Mesenchymal stem cell (in vitro differentiated cells and primary cell): ENCODE data around the gene TRPM3.

Source experiments
- DNase-seq: peaks from one replicate; pipeline ENCODE4 v3.0.0-alpha.2; 2013
- H2AFZ ChIP-seq: one replicate; pipeline ENCODE4 v1.6.1; 2013; ENCODE audit warnings: low read depth, mild to moderate bottlenecking, control low read depth, inconsistent platforms, low read length, moderate library complexity
- H2AK5ac ChIP-seq: 2 replicates; pipeline ENCODE4 v1.6.1; 2013; ENCODE audit warnings: low read length, moderate library complexity, mild to moderate bottlenecking, inconsistent platforms; ENCODE audit not compliant: severe bottlenecking
- H2BK120ac ChIP-seq: one replicate; pipeline ENCODE4 v1.6.1; 2013; ENCODE audit warnings: low read depth, mild to moderate bottlenecking, inconsistent platforms, low read length, moderate library complexity
- H2BK12ac ChIP-seq, 2 experiments: one replicate each; pipeline ENCODE4 v1.6.1; 2013; ENCODE audit warnings: inconsistent platforms in 2 of 2, low read length in 2 of 2, mild to moderate bottlenecking in 2 of 2, moderate library complexity in 2 of 2, control low read depth in 1 of 2
- H2BK15ac ChIP-seq: one replicate; pipeline ENCODE4 v1.6.1; 2013; ENCODE audit warnings: mild to moderate bottlenecking, low read depth, inconsistent platforms; ENCODE audit not compliant: poor library complexity, severe bottlenecking
- H2BK5ac ChIP-seq: 2 replicates; pipeline ENCODE4 v1.6.1; 2013; ENCODE audit warnings: low read depth, mild to moderate bottlenecking, low read length, control low read depth, inconsistent platforms; ENCODE audit not compliant: poor library complexity, severe bottlenecking
- H3K14ac ChIP-seq, 2 experiments: one replicate each; pipeline ENCODE4 v1.6.1; 2013; ENCODE audit warnings: inconsistent platforms in 2 of 2, low read length in 2 of 2, control low read depth in 1 of 2, mild to moderate bottlenecking in 1 of 2, moderate library complexity in 1 of 2
- H3K18ac ChIP-seq, 2 experiments: one replicate each; pipeline ENCODE4 v1.6.1; 2013; ENCODE audit warnings: inconsistent platforms in 2 of 2, low read length in 2 of 2, control low read depth in 1 of 2, low read depth in 1 of 2, mild to moderate bottlenecking in 1 of 2
- H3K23ac ChIP-seq, 2 experiments: one replicate each; pipeline ENCODE4 v1.6.1; 2013; ENCODE audit warnings: inconsistent platforms in 2 of 2, low read length in 2 of 2, mild to moderate bottlenecking in 2 of 2, moderate library complexity in 2 of 2, control low read depth in 1 of 2
- H3K27ac ChIP-seq: 2 replicates; pipeline ENCODE4 v1.5.1; 2013; ENCODE audit warnings: mild to moderate bottlenecking, moderate library complexity, low read length, control low read depth, inconsistent platforms; ENCODE audit not compliant: poor library complexity, severe bottlenecking
- H3K27me3 ChIP-seq, 2 experiments: 2 replicates each; pipeline versions ENCODE4 v1.6.1 to v1.7.0; 2013; ENCODE audit warnings: low read length in 2 of 2, mild to moderate bottlenecking in 2 of 2, moderate library complexity in 2 of 2, control low read depth in 1 of 2, inconsistent platforms in 1 of 2; ENCODE audit not compliant: control insufficient read depth in 1 of 2, insufficient read depth in 1 of 2
- H3K36me3 ChIP-seq, 2 experiments: 2 replicates each; pipeline versions ENCODE4 v1.6.1 to v1.7.0; 2013; ENCODE audit warnings: low read length in 2 of 2, control low read depth in 1 of 2, inconsistent platforms in 1 of 2, low read depth in 1 of 2, mild to moderate bottlenecking in 1 of 2; ENCODE audit not compliant: insufficient read depth in 2 of 2, control insufficient read depth in 1 of 2
- H3K4ac ChIP-seq, 2 experiments: one replicate each; pipeline ENCODE4 v1.6.1; 2013; ENCODE audit warnings: inconsistent platforms in 2 of 2, low read length in 2 of 2, mild to moderate bottlenecking in 2 of 2, moderate library complexity in 2 of 2, control low read depth in 1 of 2, low read depth in 1 of 2
- H3K4me1 ChIP-seq: 2 replicates; pipeline ENCODE4 v1.6.1; 2013; ENCODE audit warnings: low read depth, low read length, control low read depth; ENCODE audit not compliant: control insufficient read depth, insufficient read depth
- H3K4me2 ChIP-seq: 2 replicates; pipeline ENCODE4 v1.6.1; 2013; ENCODE audit warnings: low read length, mild to moderate bottlenecking, inconsistent platforms; ENCODE audit not compliant: poor library complexity, severe bottlenecking
- H3K4me3 ChIP-seq, 2 experiments: 2 replicates each; pipeline versions ENCODE4 v1.5.1 to v1.7.0; 2013; ENCODE audit warnings: low read length in 2 of 2, mild to moderate bottlenecking in 2 of 2, control low read depth in 1 of 2, low read depth in 1 of 2; ENCODE audit not compliant: insufficient read depth in 1 of 2
- H3K79me1 ChIP-seq: replicated peaks from 2 replicates; pipeline ENCODE4 v1.6.1; 2013; ENCODE audit warnings: mild to moderate bottlenecking, control low read depth, low read length, inconsistent platforms; ENCODE audit not compliant: poor library complexity, severe bottlenecking
- H3K9ac ChIP-seq: 2 replicates; pipeline ENCODE4 v1.7.0; 2013; ENCODE audit warnings: mild to moderate bottlenecking, low read length, moderate library complexity
- H3K9me3 ChIP-seq: 2 replicates; pipeline ENCODE4 v1.7.0; 2013; ENCODE audit warnings: mild to moderate bottlenecking, low read length; ENCODE audit not compliant: control insufficient read depth
- H4K8ac ChIP-seq: one replicate; pipeline ENCODE4 v1.6.1; 2013; ENCODE audit warnings: inconsistent platforms, mild to moderate bottlenecking, low read length, moderate library complexity
- H4K91ac ChIP-seq: one replicate; pipeline ENCODE4 v1.6.1; 2013; ENCODE audit warnings: mild to moderate bottlenecking, low read length, inconsistent platforms
- WGBS: methylation state at CpG from one replicate; pipeline ENCODE4 v1.1.7; 2013; ENCODE audit warnings: mixed read lengths; 5-methylcytosine and 5-hydroxymethylcytosine counted together

Gene TRPM3

DNA sequence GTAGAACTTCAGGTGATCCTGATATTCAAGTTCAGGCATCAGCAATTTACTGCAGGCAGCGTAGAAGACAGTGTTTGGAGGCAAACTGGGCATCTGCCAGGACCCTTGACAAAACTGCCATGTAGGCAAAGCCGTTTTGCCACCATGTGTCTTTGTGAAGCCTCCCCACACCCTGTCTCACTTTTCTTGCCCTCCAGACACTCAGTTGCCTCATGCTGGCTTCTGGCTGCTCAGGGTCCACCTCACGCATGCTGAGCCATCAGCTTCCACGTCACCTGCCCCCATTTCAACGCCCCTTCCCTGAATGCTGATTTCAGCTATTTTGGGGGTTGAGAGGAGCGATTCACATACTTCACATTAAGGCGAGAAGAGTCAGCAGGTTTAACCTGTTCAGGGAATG lies 541.7 kb downstream of the TRPM3 start:
- Histone ChIP-seq H3K4ac (no peak overlapping the region), H2AFZ (no peak overlapping the region), H2AK5ac (no peak overlapping the region), H2BK15ac (no peak overlapping the region), H3K79me1 (no peaks in the 10 kb centered on the region), H2BK120ac (peak overlapping the region; percentile 15), H3K27ac (no peak overlapping the region), H2BK5ac (no peak overlapping the region), H3K4me3 (no peak overlapping the region), H4K91ac (peak overlapping the region; percentile 57), H4K8ac (no peak overlapping the region), H3K9me3 (no peaks in the 10 kb centered on the region), H3K27me3 (peaks cover 0 to 22% of the 10 kb centered on the region in 2 experiments), H3K18ac (no peak overlapping the region), H3K9ac (no peak overlapping the region), H3K23ac (no peak overlapping the region), H2BK12ac (no peak overlapping the region), H3K4me1 (no peaks in the 10 kb centered on the region), H3K14ac (no peak overlapping the region), H3K36me3 (no peaks in the 10 kb centered on the region), H3K4me2 (no peak overlapping the region)
- 72% methylated on average over 7 of the region's 7 CpGs for WGBS
- no peak for DNase-seq

DNA sequence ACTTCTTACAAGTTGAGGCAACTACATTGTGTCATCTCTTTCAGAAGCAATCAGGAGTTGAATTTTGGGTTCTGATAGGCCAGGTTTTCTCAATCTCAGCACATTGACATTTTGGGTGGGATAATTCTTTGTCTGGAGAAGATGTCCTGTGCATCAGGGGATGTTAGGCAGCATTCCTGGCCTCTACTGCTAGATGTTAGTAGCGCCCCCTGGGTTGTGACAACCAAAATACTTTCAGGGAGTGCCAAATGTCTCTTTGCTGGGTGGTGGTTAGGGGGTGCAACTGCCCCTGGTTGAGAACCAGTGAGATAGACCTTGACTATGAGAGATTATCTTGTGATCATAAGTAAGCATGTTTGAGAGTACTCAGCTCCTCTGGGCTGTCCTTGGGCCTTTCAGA lies 542.7 kb downstream of the TRPM3 start:
- H3K18ac ChIP-seq: peak overlapping the region in 1 of 2 experiments; percentile 17

GRCh38 chr9:70577671-70578070 lies 543.8 kb downstream of the TRPM3 start:
- no peak overlapping the region for H2BK120ac ChIP-seq
- H3K18ac ChIP-seq: no peak overlapping the region
- H3K27ac ChIP-seq: no peak overlapping the region
- no peak overlapping the region for H3K14ac ChIP-seq
- H3K79me1 ChIP-seq: no peaks in the 10 kb centered on the region
- no peak overlapping the region for H3K4me3 ChIP-seq
- no peak overlapping the region for H4K8ac ChIP-seq
- H3K4ac ChIP-seq: no peak overlapping the region
- H2BK12ac ChIP-seq: no peak overlapping the region
- 99% methylated on average over 5 of the region's 5 CpGs for WGBS
- no peak overlapping the region for H2BK5ac ChIP-seq
- H3K4me1 ChIP-seq: no peaks in the 10 kb centered on the region
- DNase-seq: no peak
- no peaks in the 10 kb centered on the region for H3K36me3 ChIP-seq
- no peak overlapping the region for H4K91ac ChIP-seq
- no peak overlapping the region for H2BK15ac ChIP-seq
- H3K4me2 ChIP-seq: no peak overlapping the region
- H2AK5ac ChIP-seq: no peak overlapping the region
- H3K9me3 ChIP-seq: no peaks in the 10 kb centered on the region
- H3K9ac ChIP-seq: peak overlapping the region; percentile 31
- no peak overlapping the region for H3K23ac ChIP-seq
- H3K27me3 ChIP-seq: peaks cover 0 to 5% of the 10 kb centered on the region in 2 experiments
- H2AFZ ChIP-seq: no peak overlapping the region

More for the DNA sequence above, 542.7 kb downstream of the TRPM3 start:
- H3K4me3 ChIP-seq: no peak overlapping the region
- H2AFZ ChIP-seq: no peak overlapping the region
- no peak overlapping the region for H2BK15ac ChIP-seq
- H2AK5ac ChIP-seq: no peak overlapping the region
- H4K8ac ChIP-seq: no peak overlapping the region
- H2BK5ac ChIP-seq: no peak overlapping the region
- H3K27me3 ChIP-seq: peaks cover 0 to 14% of the 10 kb centered on the region in 2 experiments
- H3K4me1 ChIP-seq: no peaks in the 10 kb centered on the region
- no peak overlapping the region for H3K14ac ChIP-seq
- no peak overlapping the region for H4K91ac ChIP-seq
- H3K27ac ChIP-seq: no peak overlapping the region
- no peak for DNase-seq
- H3K4me2 ChIP-seq: no peak overlapping the region
- H3K9ac ChIP-seq: no peak overlapping the region
- H3K9me3 ChIP-seq: no peaks in the 10 kb centered on the region
- no peak overlapping the region for H3K23ac ChIP-seq
- peak overlapping the region in 1 of 2 experiments; percentile 87 for H2BK12ac ChIP-seq
- H2BK120ac ChIP-seq: no peak overlapping the region
- no peaks in the 10 kb centered on the region for H3K79me1 ChIP-seq
- H3K4ac ChIP-seq: no peak overlapping the region
- WGBS: 52% methylated on average over 1 of the region's 1 CpG
- H3K36me3 ChIP-seq: no peaks in the 10 kb centered on the region

GRCh38 chr9:70576116-70576515 lies 545.3 kb downstream of the TRPM3 start:
- Histone ChIP-seq H2BK15ac (no peak overlapping the region), H3K79me1 (no peaks in the 10 kb centered on the region), H3K14ac (no peak overlapping the region), H3K4me3 (no peak overlapping the region), H2BK120ac (no peak overlapping the region), H3K18ac (no peak overlapping the region), H2AK5ac (no peak overlapping the region), H3K9me3 (no peaks in the 10 kb centered on the region), H3K36me3 (no peaks in the 10 kb centered on the region), H3K4me1 (no peaks in the 10 kb centered on the region), H3K9ac (no peak overlapping the region), H3K27me3 (no peaks in the 10 kb centered on the region), H2AFZ (no peak overlapping the region), H3K23ac (no peak overlapping the region), H3K27ac (no peak overlapping the region), H2BK12ac (no peak overlapping the region), H4K91ac (no peak overlapping the region), H4K8ac (no peak overlapping the region), H3K4ac (no peak overlapping the region), H3K4me2 (no peak overlapping the region), H2BK5ac (no peak overlapping the region)
- 98% methylated on average over 2 of the region's 2 CpGs for WGBS
- peak; percentile 76 for DNase-seq
